Osteocyte (in vitro differentiated cells): Measurements from ENCODE around the gene KIFC3. TPM values are rescaled to one million over a fixed set of nuclear protein-coding genes. Genes with fewer than 3 reads are reported as not detected.

Experiments used
- DNase-seq: peaks from one replicate; pipeline ENCODE4 v3.0.0; 2021; ENCODE audit warnings: mixed read lengths; ENCODE audit not compliant: unreplicated experiment; ENCODE audit errors: extremely low spot score
- H3K27ac Mint-ChIP-seq: one replicate; pipeline ENCODE4 v1.8.0; 2021; ENCODE audit warnings: mild to moderate bottlenecking, mixed read lengths; ENCODE audit not compliant: unreplicated experiment
- H3K27me3 Mint-ChIP-seq: one replicate; pipeline ENCODE4 v1.8.0; 2021; ENCODE audit warnings: mixed read lengths; ENCODE audit not compliant: unreplicated experiment
- H3K36me3 Mint-ChIP-seq: one replicate; pipeline ENCODE4 v1.8.0; 2021; ENCODE audit warnings: mixed read lengths; ENCODE audit not compliant: unreplicated experiment
- H3K4me1 Mint-ChIP-seq: one replicate; pipeline ENCODE4 v1.8.0; 2021; ENCODE audit warnings: mixed read lengths; ENCODE audit not compliant: unreplicated experiment
- H3K4me3 Mint-ChIP-seq: one replicate; pipeline ENCODE4 v1.8.0; 2021; ENCODE audit warnings: mild to moderate bottlenecking, moderate library complexity, mixed read lengths; ENCODE audit not compliant: unreplicated experiment
- H3K9me3 Mint-ChIP-seq: one replicate; pipeline ENCODE4 v1.8.0; 2021; ENCODE audit warnings: mixed read lengths; ENCODE audit not compliant: unreplicated experiment
- total RNA-seq: library from RNA; stranded (reverse); gene quantifications from 2 replicates; pipeline ENCODE4 v1.2.1, GENCODE V29; 2021
- TF ChIP-seq, protein P1 (sequence below): fragments of 200-600 bp; sonication (generic); IDR thresholded peaks from 2 replicates; pipeline ENCODE4 v1.5.0; 2021; ENCODE audit warnings: antibody characterized with exemption, mild to moderate bottlenecking, moderate library complexity

Gene KIFC3
- total RNA-seq, 1 donor from 2014 or later: 196 TPM

DNA sequence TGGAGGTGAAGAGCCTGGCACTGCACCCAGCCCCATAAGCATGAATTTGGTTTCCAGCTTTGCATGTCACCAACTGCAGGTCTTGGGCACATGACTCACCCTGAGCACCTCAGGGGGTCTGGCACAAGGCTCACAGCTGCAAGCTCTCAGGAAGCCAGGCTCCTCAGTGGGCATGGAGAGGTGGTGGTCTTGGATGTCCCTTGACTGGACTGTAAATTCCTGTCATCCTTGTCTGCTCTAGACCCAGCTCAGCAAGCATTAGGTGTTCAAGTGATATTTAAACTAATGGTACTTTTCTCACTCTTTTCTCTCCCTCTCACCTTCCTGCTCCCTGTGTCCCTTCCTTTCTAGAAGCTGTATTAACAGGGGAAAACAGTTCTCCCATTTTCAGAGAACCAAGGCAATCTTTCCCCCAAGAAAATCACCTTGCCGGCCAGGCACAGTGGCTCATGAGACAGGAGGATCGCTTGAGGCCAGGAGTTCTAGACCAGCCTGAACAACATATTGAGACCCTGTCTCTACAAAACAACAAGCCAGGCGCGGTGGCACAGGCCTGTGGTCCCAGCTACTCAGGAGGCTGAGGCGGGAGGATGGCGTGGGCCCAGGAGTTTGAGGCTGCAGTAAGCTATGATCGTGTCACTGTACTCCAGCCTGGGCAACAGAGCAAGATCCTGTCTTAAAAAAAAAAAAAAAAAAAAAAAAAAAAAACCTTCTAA is 5.1 kb upstream of the KIFC3 start:
- peak overlapping the region; percentile 77 for H3K27ac Mint-ChIP-seq

DNA sequence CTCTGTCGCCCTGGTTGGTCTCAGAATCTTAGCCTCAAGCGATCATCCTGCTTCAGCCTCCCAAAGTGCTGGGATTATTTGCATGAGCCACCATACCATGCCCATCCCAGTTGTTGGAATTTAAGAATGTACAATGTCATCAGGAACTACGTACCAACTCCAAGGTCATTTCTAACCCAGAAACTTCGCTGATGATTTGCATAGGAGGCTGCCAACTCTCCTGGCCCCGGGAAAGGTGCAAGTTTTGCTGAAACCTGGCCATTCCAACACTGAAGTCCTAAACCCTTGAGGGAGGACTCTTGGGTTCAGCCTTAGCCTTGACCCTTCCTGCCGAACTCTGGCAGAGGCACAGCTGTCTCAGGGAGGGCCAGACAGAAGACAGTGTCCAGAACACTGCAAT is 2.9 kb upstream of the KIFC3 start:
- Mint-ChIP-seq H3K27ac (no peak overlapping the region), H3K36me3 (no peaks in the 10 kb centered on the region), H3K4me3 (no peak overlapping the region)

More for the DNA sequence above, 5.1 kb upstream of the KIFC3 start:
- Mint-ChIP-seq H3K27me3 (no peaks in the 10 kb centered on the region), H3K9me3 (no peaks in the 10 kb centered on the region), H3K4me1 (peaks cover 80% of the 10 kb centered on the region), H3K4me3 (peak overlapping the region; percentile 41), H3K36me3 (no peaks in the 10 kb centered on the region)
- no peak for DNase-seq
- TF ChIP-seq, protein P1, sequence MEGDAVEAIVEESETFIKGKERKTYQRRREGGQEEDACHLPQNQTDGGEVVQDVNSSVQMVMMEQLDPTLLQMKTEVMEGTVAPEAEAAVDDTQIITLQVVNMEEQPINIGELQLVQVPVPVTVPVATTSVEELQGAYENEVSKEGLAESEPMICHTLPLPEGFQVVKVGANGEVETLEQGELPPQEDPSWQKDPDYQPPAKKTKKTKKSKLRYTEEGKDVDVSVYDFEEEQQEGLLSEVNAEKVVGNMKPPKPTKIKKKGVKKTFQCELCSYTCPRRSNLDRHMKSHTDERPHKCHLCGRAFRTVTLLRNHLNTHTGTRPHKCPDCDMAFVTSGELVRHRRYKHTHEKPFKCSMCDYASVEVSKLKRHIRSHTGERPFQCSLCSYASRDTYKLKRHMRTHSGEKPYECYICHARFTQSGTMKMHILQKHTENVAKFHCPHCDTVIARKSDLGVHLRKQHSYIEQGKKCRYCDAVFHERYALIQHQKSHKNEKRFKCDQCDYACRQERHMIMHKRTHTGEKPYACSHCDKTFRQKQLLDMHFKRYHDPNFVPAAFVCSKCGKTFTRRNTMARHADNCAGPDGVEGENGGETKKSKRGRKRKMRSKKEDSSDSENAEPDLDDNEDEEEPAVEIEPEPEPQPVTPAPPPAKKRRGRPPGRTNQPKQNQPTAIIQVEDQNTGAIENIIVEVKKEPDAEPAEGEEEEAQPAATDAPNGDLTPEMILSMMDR: no peak

DNA sequence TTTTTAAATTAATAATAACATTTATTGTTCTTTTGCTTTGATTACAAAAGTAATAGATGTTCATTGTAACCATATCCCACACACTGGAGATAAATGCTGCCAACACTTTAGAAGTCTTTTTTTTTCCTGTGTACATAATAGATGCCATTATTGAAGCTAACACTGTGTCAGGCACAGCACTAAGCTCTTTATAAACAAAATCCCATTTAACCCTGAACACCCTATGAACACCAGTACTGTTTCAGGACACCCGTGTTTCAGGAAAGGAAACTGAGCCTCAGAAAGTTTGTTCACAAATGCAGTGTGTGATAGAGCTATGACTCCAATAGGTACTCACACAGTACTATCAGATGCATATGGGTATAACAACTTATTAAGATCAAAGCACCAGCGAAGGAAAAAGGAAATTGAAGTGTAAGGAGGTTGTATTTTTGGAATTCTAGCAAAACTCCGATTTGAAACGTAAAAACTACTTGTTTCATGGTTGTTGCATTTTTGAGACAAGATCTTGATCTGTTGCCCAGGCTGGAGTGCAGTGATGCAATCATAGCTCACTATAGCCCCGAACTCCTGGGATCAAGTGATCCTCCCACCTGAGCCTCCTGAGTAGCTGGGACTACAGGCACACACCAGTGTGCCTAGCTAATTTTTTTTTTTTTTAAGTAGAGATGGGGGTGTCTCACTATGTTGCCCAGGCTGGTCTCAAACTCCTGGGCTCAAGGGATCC is 2.0 kb upstream of the KIFC3 start:
- Mint-ChIP-seq H3K27me3 (no peaks in the 10 kb centered on the region), H3K27ac (peak overlapping the region; percentile 99), H3K4me3 (no peak overlapping the region), H3K9me3 (no peaks in the 10 kb centered on the region), H3K4me1 (peaks cover 79% of the 10 kb centered on the region), H3K36me3 (peaks cover 4% of the 10 kb centered on the region)
- DNase-seq: no peak
- TF ChIP-seq, protein P1: no peak

More for the DNA sequence above, 2.9 kb upstream of the KIFC3 start:
- no peaks in the 10 kb centered on the region for H3K9me3 Mint-ChIP-seq
- no peaks in the 10 kb centered on the region for H3K27me3 Mint-ChIP-seq
- peaks cover 80% of the 10 kb centered on the region for H3K4me1 Mint-ChIP-seq
- TF ChIP-seq, protein P1: no peak
- no peak for DNase-seq

DNA sequence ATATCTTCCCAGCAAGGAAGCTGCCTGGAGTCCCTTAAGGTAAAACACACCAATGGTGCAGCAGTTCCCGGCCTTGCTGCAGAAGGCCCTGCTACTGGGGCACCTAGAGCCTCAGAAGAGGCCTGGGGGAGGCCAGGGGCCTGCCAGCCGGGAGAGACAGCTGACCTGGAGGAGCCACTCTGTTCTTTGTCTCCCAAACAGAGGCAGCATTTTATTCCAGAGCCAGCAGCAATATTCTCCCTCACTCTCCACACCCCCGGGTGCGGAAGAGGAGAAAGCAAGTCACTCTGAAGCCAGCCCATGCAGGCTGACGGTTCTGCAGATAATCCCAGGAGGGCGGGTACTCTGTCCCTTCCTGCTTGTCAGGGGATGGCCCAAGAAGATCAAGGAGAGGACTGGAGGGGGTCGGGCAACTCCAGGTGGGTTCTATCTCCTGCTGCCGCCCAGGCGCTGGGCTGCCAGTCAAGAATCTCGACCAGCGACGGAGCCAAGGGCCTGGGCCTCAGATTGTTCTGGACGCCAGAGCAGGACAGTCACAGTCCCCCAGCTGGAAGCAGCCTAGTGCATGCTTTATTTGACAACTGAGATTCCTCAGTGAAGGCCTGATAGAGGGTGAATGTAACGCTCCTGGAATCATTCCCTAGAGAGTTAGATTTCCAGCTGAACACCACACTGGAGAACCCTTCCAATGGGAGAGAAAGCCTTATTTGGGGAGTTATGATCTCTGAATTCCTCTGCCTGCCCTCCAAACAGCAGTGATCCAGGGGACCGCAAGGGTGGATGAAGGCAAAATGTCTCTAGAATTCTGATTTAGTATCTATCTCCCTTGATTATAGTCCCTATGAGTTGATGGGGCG is 1.1 kb upstream of the KIFC3 start:
- Mint-ChIP-seq H3K4me1 (peaks cover 81% of the 10 kb centered on the region), H3K4me3 (peak overlapping the region; percentile 84)

More for the DNA sequence above, 1.1 kb upstream of the KIFC3 start:
- TF ChIP-seq, protein P1: no peak
- Mint-ChIP-seq H3K36me3 (peaks cover 7% of the 10 kb centered on the region), H3K27me3 (no peaks in the 10 kb centered on the region), H3K27ac (peak overlapping the region; percentile 99), H3K9me3 (no peaks in the 10 kb centered on the region)
- DNase-seq: no peak
